Measurements from ENCODE around the gene PEX7. TPM values are rescaled to one million over a fixed set of nuclear protein-coding genes. Genes with fewer than 3 reads are reported as not detected.
"Not testable (repeated sequence)": the region's sequence is repeated elsewhere in the genome, so short reads cannot be mapped to it uniquely, and the experiment has no call there.

Gene PEX7
- polyA plus RNA-seq, 2 donors, result 2.0 to 7.0 TPM

- H3K4me1 ChIP-seq (ENCODE audit: control insufficient read depth in 2 of 2, insufficient read depth in 2 of 2, low read length in 1 of 2), result peaks cover 11 to 12% of the 10 kb centered on the region in 2 donors
- H3K36me3 ChIP-seq (ENCODE audit: control insufficient read depth in 2 of 2, insufficient read depth in 2 of 2, low read length in 1 of 2), result no peaks in the 10 kb centered on the region
- no peak overlapping the region for H3K4me3 ChIP-seq (ENCODE audit: low read depth in 1 of 2, low read length in 2 of 2)
- H3K27me3 ChIP-seq (ENCODE audit: control insufficient read depth in 1 of 2, insufficient read depth in 2 of 2, low read length in 2 of 2), result peaks cover 0 to 19% of the 10 kb centered on the region in 2 donors
- H3K9me3 ChIP-seq (ENCODE audit: control insufficient read depth in 2 of 2, insufficient read depth in 1 of 2, low read depth in 1 of 2, low read length in 1 of 2), result peaks cover 0 to 6% of the 10 kb centered on the region in 2 donors
- no peak overlapping the region for H3K27ac ChIP-seq (ENCODE audit: low read depth in 2 of 2, low read length in 1 of 2)
- WGBS, 2 donors, result 97 to 98% methylated on average over 2 of the region's 2 CpGs
Observed at GRCh38 chr6:136926383-136926782, 104.0 kb downstream of the PEX7 start.

- Histone ChIP-seq H3K4me1 (ENCODE audit: control insufficient read depth in 2 of 2, insufficient read depth in 2 of 2, low read length in 1 of 2) (peaks cover 6 to 7% of the 10 kb centered on the region in 2 donors), H3K4me3 (ENCODE audit: low read depth in 1 of 2, low read length in 2 of 2) (no peak overlapping the region), H3K27ac (ENCODE audit: low read depth in 2 of 2, low read length in 1 of 2) (no peak overlapping the region), H3K9me3 (ENCODE audit: control insufficient read depth in 2 of 2, insufficient read depth in 1 of 2, low read depth in 1 of 2, low read length in 1 of 2) (peaks cover 0 to 6% of the 10 kb centered on the region in 2 donors), H3K36me3 (ENCODE audit: control insufficient read depth in 2 of 2, insufficient read depth in 2 of 2, low read length in 1 of 2) (no peaks in the 10 kb centered on the region), H3K27me3 (ENCODE audit: control insufficient read depth in 1 of 2, insufficient read depth in 2 of 2, low read length in 2 of 2) (peaks cover 0 to 13% of the 10 kb centered on the region in 2 donors)
- 77 to 78% methylated on average over 3 of the region's 3 CpGs for WGBS, 2 donors
Observed at GRCh38 chr6:136927292-136927691, 104.9 kb downstream of the PEX7 start.

GRCh38 chr6:136930528-136930927, 108.1 kb downstream of the PEX7 start:
- Histone ChIP-seq H3K9me3 (ENCODE audit: control insufficient read depth in 2 of 2, insufficient read depth in 1 of 2, low read depth in 1 of 2, low read length in 1 of 2) (no peaks in the 10 kb centered on the region), H3K4me3 (ENCODE audit: low read depth in 1 of 2, low read length in 2 of 2) (no peak overlapping the region), H3K27me3 (ENCODE audit: control insufficient read depth in 1 of 2, insufficient read depth in 2 of 2, low read length in 2 of 2) (no peaks in the 10 kb centered on the region), H3K36me3 (ENCODE audit: control insufficient read depth in 2 of 2, insufficient read depth in 2 of 2, low read length in 1 of 2) (no peaks in the 10 kb centered on the region), H3K27ac (ENCODE audit: low read depth in 2 of 2, low read length in 1 of 2) (no peak overlapping the region), H3K4me1 (ENCODE audit: control insufficient read depth in 2 of 2, insufficient read depth in 2 of 2, low read length in 1 of 2) (no peaks in the 10 kb centered on the region)
- 93% methylated on average over 4 of the region's 4 CpGs for WGBS, 2 donors

GRCh38 chr6:136932599-136932998, 110.2 kb downstream of the PEX7 start:
- Histone ChIP-seq H3K36me3 (ENCODE audit: control insufficient read depth in 2 of 2, insufficient read depth in 2 of 2, low read length in 1 of 2) (no peaks in the 10 kb centered on the region), H3K9me3 (ENCODE audit: control insufficient read depth in 2 of 2, insufficient read depth in 1 of 2, low read depth in 1 of 2, low read length in 1 of 2) (no peaks in the 10 kb centered on the region), H3K27me3 (ENCODE audit: control insufficient read depth in 1 of 2, insufficient read depth in 2 of 2, low read length in 2 of 2) (no peaks in the 10 kb centered on the region), H3K4me3 (ENCODE audit: low read depth in 1 of 2, low read length in 2 of 2) (no peak overlapping the region), H3K27ac (ENCODE audit: low read depth in 2 of 2, low read length in 1 of 2) (no peak overlapping the region), H3K4me1 (ENCODE audit: control insufficient read depth in 2 of 2, insufficient read depth in 2 of 2, low read length in 1 of 2) (no peaks in the 10 kb centered on the region)
- 83 to 95% methylated on average over 2 of the region's 2 CpGs for WGBS, 2 donors

- Histone ChIP-seq H3K4me1 (ENCODE audit: control insufficient read depth in 2 of 2, insufficient read depth in 2 of 2, low read length in 1 of 2) (no peaks in the 10 kb centered on the region), H3K9me3 (ENCODE audit: control insufficient read depth in 2 of 2, insufficient read depth in 1 of 2, low read depth in 1 of 2, low read length in 1 of 2) (no peaks in the 10 kb centered on the region), H3K27ac (ENCODE audit: low read depth in 2 of 2, low read length in 1 of 2) (no peak overlapping the region), H3K27me3 (ENCODE audit: control insufficient read depth in 1 of 2, insufficient read depth in 2 of 2, low read length in 2 of 2) (peaks cover 0 to 4% of the 10 kb centered on the region in 2 donors), H3K4me3 (ENCODE audit: low read depth in 1 of 2, low read length in 2 of 2) (no peak overlapping the region), H3K36me3 (ENCODE audit: control insufficient read depth in 2 of 2, insufficient read depth in 2 of 2, low read length in 1 of 2) (no peaks in the 10 kb centered on the region)
- 65 to 89% methylated on average over 1 of the region's 1 CpG for WGBS, 2 donors
Observed at GRCh38 chr6:136945072-136945471, 122.7 kb downstream of the PEX7 start.

GRCh38 chr6:136945711-136946121, 123.3 kb downstream of the PEX7 start:
- H3K4me1 ChIP-seq (ENCODE audit: control insufficient read depth in 2 of 2, insufficient read depth in 2 of 2, low read length in 1 of 2), result no peaks in the 10 kb centered on the region
- 77 to 79% methylated on average over 4 of the region's 4 CpGs for WGBS, 2 donors
- peaks cover 0 to 4% of the 10 kb centered on the region in 2 donors for H3K27me3 ChIP-seq (ENCODE audit: control insufficient read depth in 1 of 2, insufficient read depth in 2 of 2, low read length in 2 of 2)
- no peaks in the 10 kb centered on the region for H3K36me3 ChIP-seq (ENCODE audit: control insufficient read depth in 2 of 2, insufficient read depth in 2 of 2, low read length in 1 of 2)
- H3K9me3 ChIP-seq (ENCODE audit: control insufficient read depth in 2 of 2, insufficient read depth in 1 of 2, low read depth in 1 of 2, low read length in 1 of 2), result no peaks in the 10 kb centered on the region
- no peak overlapping the region for H3K4me3 ChIP-seq (ENCODE audit: low read depth in 1 of 2, low read length in 2 of 2)
- H3K27ac ChIP-seq (ENCODE audit: low read depth in 2 of 2, low read length in 1 of 2), result no peak overlapping the region

GRCh38 chr6:136947037-136947436, 124.6 kb downstream of the PEX7 start:
- 56 to 70% methylated on average over 9 of the region's 9 CpGs for WGBS, 2 donors
- Histone ChIP-seq H3K27ac (ENCODE audit: low read depth in 2 of 2, low read length in 1 of 2) (no peak overlapping the region), H3K4me3 (ENCODE audit: low read depth in 1 of 2, low read length in 2 of 2) (no peak overlapping the region), H3K9me3 (ENCODE audit: control insufficient read depth in 2 of 2, insufficient read depth in 1 of 2, low read depth in 1 of 2, low read length in 1 of 2) (no peaks in the 10 kb centered on the region), H3K36me3 (ENCODE audit: control insufficient read depth in 2 of 2, insufficient read depth in 2 of 2, low read length in 1 of 2) (no peaks in the 10 kb centered on the region), H3K4me1 (ENCODE audit: control insufficient read depth in 2 of 2, insufficient read depth in 2 of 2, low read length in 1 of 2) (no peaks in the 10 kb centered on the region), H3K27me3 (ENCODE audit: control insufficient read depth in 1 of 2, insufficient read depth in 2 of 2, low read length in 2 of 2) (peaks cover 0 to 4% of the 10 kb centered on the region in 2 donors)

GRCh38 chr6:136949957-136950356, 127.6 kb downstream of the PEX7 start:
- not testable (repeated sequence) for H3K36me3 ChIP-seq (ENCODE audit: control insufficient read depth in 2 of 2, insufficient read depth in 2 of 2, low read length in 1 of 2); H3K27ac ChIP-seq (ENCODE audit: low read depth in 2 of 2, low read length in 1 of 2); H3K27me3 ChIP-seq (ENCODE audit: control insufficient read depth in 1 of 2, insufficient read depth in 2 of 2, low read length in 2 of 2); H3K4me3 ChIP-seq (ENCODE audit: low read depth in 1 of 2, low read length in 2 of 2); H3K9me3 ChIP-seq (ENCODE audit: control insufficient read depth in 2 of 2, insufficient read depth in 1 of 2, low read depth in 1 of 2, low read length in 1 of 2); H3K4me1 ChIP-seq (ENCODE audit: control insufficient read depth in 2 of 2, insufficient read depth in 2 of 2, low read length in 1 of 2)
- 88 to 94% methylated on average over 3 of the region's 3 CpGs for WGBS, 2 donors

GRCh38 chr6:136950436-136951126, 128.2 kb downstream of the PEX7 start:
- peaks cover 0 to 2% of the 10 kb centered on the region in 2 donors for H3K27me3 ChIP-seq (ENCODE audit: control insufficient read depth in 1 of 2, insufficient read depth in 2 of 2, low read length in 2 of 2)
- no peak overlapping the region for H3K4me3 ChIP-seq (ENCODE audit: low read depth in 1 of 2, low read length in 2 of 2)
- no peaks in the 10 kb centered on the region for H3K36me3 ChIP-seq (ENCODE audit: control insufficient read depth in 2 of 2, insufficient read depth in 2 of 2, low read length in 1 of 2)
- no peaks in the 10 kb centered on the region for H3K4me1 ChIP-seq (ENCODE audit: control insufficient read depth in 2 of 2, insufficient read depth in 2 of 2, low read length in 1 of 2)
- 85 to 90% methylated on average over 4 of the region's 4 CpGs for WGBS, 2 donors
- H3K27ac ChIP-seq (ENCODE audit: low read depth in 2 of 2, low read length in 1 of 2), result no peak overlapping the region
- no peaks in the 10 kb centered on the region for H3K9me3 ChIP-seq (ENCODE audit: control insufficient read depth in 2 of 2, insufficient read depth in 1 of 2, low read depth in 1 of 2, low read length in 1 of 2)

GRCh38 chr6:136952714-136953260, 130.4 kb downstream of the PEX7 start:
- 58 to 68% methylated on average over 7 of the region's 7 CpGs for WGBS, 2 donors
- Histone ChIP-seq H3K27me3 (ENCODE audit: control insufficient read depth in 1 of 2, insufficient read depth in 2 of 2, low read length in 2 of 2) (no peaks in the 10 kb centered on the region), H3K9me3 (ENCODE audit: control insufficient read depth in 2 of 2, insufficient read depth in 1 of 2, low read depth in 1 of 2, low read length in 1 of 2) (no peaks in the 10 kb centered on the region), H3K4me1 (ENCODE audit: control insufficient read depth in 2 of 2, insufficient read depth in 2 of 2, low read length in 1 of 2) (no peaks in the 10 kb centered on the region), H3K36me3 (ENCODE audit: control insufficient read depth in 2 of 2, insufficient read depth in 2 of 2, low read length in 1 of 2) (no peaks in the 10 kb centered on the region), H3K27ac (ENCODE audit: low read depth in 2 of 2, low read length in 1 of 2) (no peak overlapping the region), H3K4me3 (ENCODE audit: low read depth in 1 of 2, low read length in 2 of 2) (no peak overlapping the region)

Measured in esophagus (tissue), 2 donors.